Stimulated activated effector memory CD8-positive, alpha-beta T cell treated with anti-CD3 and anti-CD28 coated beads, Interleukin-12 subunit alpha, Interleukin-12 subunit beta, amount 100 ng/mL, for 72 hours (primary cell): ENCODE data around the gene SLC35D1.

Experiments used
- ATAC-seq: fragments of 150-1000 bp; cut with Tn5 transposase; 2 replicates; pipeline ENCODE4 v1.10.0; 2021
- DNase-seq, 2 donors: peaks; one replicate each; pipeline ENCODE4 v3.0.0; 2021 to 2022; ENCODE audit warnings: low spot score in 2 of 2
- H3K27ac Mint-ChIP-seq: one replicate; pipeline ENCODE4 v1.8.0; 2022; ENCODE audit warnings: mild to moderate bottlenecking, mixed read lengths
- H3K36me3 Mint-ChIP-seq: one replicate; pipeline ENCODE4 v1.8.0; 2022; ENCODE audit warnings: mild to moderate bottlenecking, mixed read lengths
- H3K4me1 Mint-ChIP-seq: one replicate; pipeline ENCODE4 v1.8.0; 2022; ENCODE audit warnings: mixed read lengths
- H3K4me3 Mint-ChIP-seq: one replicate; pipeline ENCODE4 v1.8.0; 2022; ENCODE audit warnings: mild to moderate bottlenecking, mixed read lengths
- H3K9me3 Mint-ChIP-seq: one replicate; pipeline ENCODE4 v1.8.0; 2022; ENCODE audit warnings: mixed read lengths

SLC35D1 gene

DNA sequence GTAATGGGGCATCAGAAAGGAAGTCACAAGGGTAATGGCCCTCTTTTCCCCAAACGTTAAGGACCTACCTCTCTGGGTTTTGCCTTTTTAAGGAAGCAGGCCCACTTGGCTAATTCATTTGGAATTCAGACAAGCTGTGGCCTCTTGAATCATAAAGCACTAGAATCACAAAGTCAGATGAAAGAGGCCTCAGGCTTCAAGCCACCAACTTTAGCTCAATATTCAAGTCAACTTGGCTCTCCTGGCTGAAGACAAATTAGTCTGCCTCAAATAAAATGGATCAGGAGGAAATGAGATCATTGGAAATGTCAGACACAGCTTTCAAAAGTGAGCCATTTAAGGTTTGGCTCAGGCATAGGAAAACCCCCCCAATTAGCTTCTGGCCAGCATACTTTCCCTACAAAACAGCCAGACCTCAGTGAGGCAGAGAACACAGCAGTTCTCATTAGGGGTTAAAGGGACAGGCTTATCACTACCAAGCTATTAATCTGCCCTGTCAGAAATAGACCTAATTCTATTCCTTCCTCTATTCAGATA lies 34.3 kb downstream of the SLC35D1 start:
- no peak overlapping the region for H3K27ac Mint-ChIP-seq
- DNase-seq, result no peak

DNA sequence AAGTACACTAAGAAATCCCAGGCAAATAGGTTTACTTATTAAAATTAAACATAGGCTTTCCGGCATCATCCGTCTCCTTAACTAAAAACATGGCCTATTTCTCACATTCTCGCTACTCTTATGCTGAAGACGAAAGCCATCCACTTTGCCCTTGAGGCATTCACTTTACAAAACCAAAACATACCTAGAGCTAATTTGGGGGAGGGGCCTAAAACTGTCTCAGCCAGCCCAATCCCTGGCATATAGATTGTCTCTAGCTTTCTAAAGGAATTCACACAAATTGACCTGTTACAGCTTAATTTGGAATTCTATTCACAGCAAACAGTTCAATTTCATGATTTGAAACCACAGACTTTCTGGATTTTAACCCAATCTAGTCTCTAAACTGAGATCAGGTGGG lies 34.8 kb downstream of the SLC35D1 start:
- Mint-ChIP-seq H3K4me1 (no peaks in the 10 kb centered on the region), H3K4me3 (no peak overlapping the region), H3K36me3 (peaks cover 29% of the 10 kb centered on the region), H3K27ac (no peak overlapping the region), H3K9me3 (no peaks in the 10 kb centered on the region)
- no peak for ATAC-seq
- DNase-seq, result no peak

More for the DNA sequence above, 34.3 kb downstream of the SLC35D1 start:
- Mint-ChIP-seq H3K4me3 (no peak overlapping the region), H3K4me1 (no peaks in the 10 kb centered on the region), H3K36me3 (peaks cover 29% of the 10 kb centered on the region), H3K9me3 (no peaks in the 10 kb centered on the region)
- ATAC-seq, result no peak

DNA sequence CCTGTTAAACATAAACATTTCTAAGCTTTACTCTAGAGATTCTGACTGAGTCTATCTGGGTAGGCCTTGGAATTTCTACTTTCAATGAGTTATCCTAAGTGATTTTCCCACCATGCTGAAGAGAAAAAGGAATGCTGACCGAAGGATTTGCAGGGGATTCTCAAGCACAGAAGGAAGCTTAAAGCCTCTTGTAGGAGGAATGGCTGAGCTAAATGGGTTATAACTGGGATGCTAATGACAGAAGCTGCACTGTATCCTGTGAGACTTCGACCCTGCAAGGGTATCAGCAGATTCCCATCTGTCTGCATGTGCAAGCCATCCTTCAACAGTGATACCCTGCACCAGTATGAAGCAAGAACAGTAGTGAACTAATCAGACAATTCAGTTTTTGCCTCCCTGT lies 35.4 kb downstream of the SLC35D1 start:
- Mint-ChIP-seq H3K9me3 (no peaks in the 10 kb centered on the region), H3K4me1 (no peaks in the 10 kb centered on the region), H3K27ac (no peak overlapping the region), H3K36me3 (peaks cover 29% of the 10 kb centered on the region), H3K4me3 (no peak overlapping the region)
- DNase-seq (no peak), ATAC-seq (no peak)

DNA sequence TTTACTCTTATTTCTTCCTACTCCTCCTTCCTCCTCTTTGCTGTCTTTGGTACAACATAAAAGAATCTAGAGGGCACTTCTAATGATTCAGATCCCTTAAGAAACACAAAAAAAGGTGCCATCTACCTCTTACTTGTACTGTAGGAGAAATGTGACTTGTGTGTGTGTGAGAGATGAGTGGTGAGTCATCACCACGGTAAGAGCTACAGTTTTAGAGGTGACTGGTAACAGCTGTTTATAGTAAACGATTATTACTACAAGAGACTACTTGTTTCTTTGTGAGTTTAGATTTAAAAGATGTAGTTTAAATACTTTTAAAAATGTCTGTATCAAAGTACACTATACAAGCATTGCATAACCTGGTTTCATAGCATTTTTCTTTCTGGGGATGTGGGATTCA lies 40.4 kb downstream of the SLC35D1 start:
- no peak overlapping the region for H3K4me3 Mint-ChIP-seq
- no peaks in the 10 kb centered on the region for H3K4me1 Mint-ChIP-seq
- DNase-seq (no peak), ATAC-seq (peak; percentile 93)
- peaks cover 39% of the 10 kb centered on the region for H3K36me3 Mint-ChIP-seq
- H3K27ac Mint-ChIP-seq, result no peak overlapping the region
- no peaks in the 10 kb centered on the region for H3K9me3 Mint-ChIP-seq

DNA sequence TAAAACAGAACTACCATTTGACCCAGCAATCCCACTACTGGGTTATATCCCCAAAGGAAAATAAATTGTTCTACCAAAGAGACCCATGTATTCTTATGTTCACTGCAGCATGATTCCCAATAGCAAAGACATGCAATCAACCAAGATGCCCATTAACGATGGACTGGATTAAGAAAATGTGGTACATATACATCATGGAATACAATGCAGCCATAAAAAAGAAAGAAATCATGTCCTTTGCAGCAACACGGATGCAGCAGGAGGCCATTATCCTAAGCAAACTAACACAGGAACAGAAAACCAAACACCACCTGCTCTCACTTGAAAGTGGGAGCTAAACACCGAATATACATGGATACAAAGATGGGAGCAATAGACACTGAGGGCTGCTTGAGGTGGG lies 44.2 kb downstream of the SLC35D1 start:
- peaks cover 52% of the 10 kb centered on the region for H3K36me3 Mint-ChIP-seq
- no peak overlapping the region for H3K27ac Mint-ChIP-seq
- H3K9me3 Mint-ChIP-seq, result no peaks in the 10 kb centered on the region
- no peaks in the 10 kb centered on the region for H3K4me1 Mint-ChIP-seq
- no peak for DNase-seq
- ATAC-seq, result no peak
- no peak overlapping the region for H3K4me3 Mint-ChIP-seq

DNA sequence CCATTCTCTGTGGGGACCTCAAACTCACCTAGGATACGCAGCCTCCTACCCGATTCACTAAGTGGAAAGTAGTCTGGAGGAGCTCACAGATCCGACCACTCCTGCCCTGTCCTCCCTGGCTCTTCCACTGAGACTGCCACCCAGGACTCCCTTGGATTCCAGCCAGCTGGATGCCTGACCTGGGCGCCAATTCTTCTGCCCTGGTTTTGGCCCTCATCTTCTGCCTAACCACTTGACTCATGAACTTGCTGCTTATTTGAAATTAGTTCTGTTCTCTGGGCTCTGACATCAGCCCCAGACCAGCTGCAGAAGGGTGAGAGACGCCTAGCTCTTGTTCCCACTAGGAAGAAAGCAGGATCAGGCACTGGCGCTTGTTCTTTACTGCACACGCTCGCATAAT lies 48.9 kb downstream of the SLC35D1 start:
- ATAC-seq (no peak), DNase-seq (no peak)
- no peak overlapping the region for H3K4me3 Mint-ChIP-seq
- H3K27ac Mint-ChIP-seq, result no peak overlapping the region
- no peaks in the 10 kb centered on the region for H3K4me1 Mint-ChIP-seq
- H3K36me3 Mint-ChIP-seq, result peaks cover 47% of the 10 kb centered on the region
- H3K9me3 Mint-ChIP-seq, result no peaks in the 10 kb centered on the region

DNA sequence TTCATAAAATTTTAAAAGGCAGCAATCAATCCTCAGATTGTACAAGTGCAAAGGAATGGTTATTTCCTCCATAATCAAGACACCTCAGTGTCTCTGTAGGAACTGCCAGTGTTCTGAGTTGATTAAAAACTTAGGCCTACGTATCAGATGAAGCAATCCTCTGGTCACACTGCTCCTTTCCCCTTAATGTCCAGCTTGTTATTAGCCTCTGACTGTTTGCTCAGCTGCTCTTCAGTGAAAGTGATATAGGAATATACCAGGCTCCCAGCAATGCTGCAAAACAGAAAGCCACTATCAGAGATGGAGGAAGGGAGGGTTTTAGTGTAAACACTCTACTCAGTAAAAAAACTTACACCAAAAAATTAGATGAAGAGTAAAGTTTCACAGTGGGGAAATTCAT lies 49.8 kb downstream of the SLC35D1 start:
- peaks cover 52% of the 10 kb centered on the region for H3K36me3 Mint-ChIP-seq
- no peaks in the 10 kb centered on the region for H3K9me3 Mint-ChIP-seq
- ATAC-seq (no peak), DNase-seq (no peak)
- H3K4me1 Mint-ChIP-seq, result peaks cover 6% of the 10 kb centered on the region
- H3K4me3 Mint-ChIP-seq, result no peak overlapping the region
- H3K27ac Mint-ChIP-seq, result no peak overlapping the region

DNA sequence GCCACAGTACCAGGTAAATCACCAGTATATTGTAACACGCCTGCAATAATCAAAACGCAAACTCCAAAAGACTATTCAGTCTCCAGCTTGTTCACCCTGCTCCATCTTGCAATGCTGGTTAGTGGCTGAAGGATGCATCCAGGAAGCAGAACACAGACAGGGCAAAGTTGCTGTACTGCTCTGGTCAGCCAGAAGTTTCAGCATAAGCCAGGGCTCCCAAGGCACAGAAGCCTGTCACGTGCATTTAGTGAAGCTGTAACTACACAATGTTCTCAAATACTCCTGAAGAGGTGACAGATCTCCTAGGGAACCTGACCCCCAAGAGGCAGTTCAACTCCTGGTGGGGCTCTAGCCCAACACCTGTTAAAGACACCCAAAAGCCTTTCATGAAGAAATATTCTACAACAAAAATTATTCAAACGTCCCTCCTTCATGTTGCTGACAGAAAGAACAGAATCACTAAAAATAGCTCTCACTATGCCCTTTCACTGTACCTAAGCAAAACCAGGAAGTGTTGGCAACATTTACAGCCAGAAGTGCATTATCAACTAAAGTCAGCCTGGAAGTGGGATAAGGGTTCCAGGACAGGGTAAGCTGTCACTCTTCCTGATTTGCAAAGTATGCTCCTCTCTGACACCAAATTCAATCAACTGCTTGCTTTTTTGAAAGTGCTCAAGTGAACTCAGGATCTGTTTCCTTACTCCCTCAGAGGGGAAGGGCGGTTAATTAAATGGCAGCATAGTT lies 52.1 kb downstream of the SLC35D1 start:
- ATAC-seq (no peak), DNase-seq (no peak)
- peak overlapping the region; percentile 69 for H3K27ac Mint-ChIP-seq
- peaks cover 34% of the 10 kb centered on the region for H3K36me3 Mint-ChIP-seq
- peaks cover 10% of the 10 kb centered on the region for H3K4me1 Mint-ChIP-seq
- H3K4me3 Mint-ChIP-seq, result no peak overlapping the region
- H3K9me3 Mint-ChIP-seq, result no peaks in the 10 kb centered on the region

DNA sequence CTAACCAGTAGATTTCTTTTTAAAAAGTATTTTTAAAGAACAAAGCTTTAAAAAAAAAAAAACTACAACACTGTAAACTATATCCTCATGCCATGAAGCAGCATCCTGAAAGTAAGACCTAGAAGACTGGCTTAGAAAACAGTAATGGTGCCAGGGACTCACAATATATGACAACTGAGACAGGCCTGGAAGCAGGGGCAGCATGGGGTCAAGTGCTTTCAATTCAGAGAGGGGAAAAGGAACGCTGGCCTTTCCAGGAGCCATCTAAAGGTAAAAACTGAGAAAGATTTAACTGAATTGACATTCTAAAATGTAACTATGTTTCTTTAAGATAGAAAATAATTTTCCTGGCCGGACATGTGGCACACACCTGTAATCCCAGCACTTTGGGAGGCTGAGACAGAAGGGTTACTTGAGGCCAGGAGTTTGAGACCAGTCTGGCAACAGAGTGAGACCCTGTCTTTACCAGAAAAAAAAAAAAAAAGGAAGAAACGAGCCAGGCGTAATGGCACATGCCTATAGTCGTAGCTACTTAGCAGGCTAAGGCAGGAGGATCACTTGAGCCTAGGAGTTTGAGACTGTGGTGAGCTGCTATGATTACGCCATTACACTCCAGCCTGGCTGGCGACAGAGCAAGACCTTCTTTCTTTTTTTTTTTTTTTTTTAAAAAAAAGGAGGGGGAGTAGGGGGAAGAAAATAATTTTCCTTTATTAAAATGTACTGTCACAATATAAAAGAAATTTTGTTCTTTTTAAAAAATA lies 54.1 kb downstream of the SLC35D1 start:
- Mint-ChIP-seq H3K36me3 (peaks cover 25% of the 10 kb centered on the region), H3K27ac (peak overlapping the region; percentile 57)
- ATAC-seq, result no peak

DNA sequence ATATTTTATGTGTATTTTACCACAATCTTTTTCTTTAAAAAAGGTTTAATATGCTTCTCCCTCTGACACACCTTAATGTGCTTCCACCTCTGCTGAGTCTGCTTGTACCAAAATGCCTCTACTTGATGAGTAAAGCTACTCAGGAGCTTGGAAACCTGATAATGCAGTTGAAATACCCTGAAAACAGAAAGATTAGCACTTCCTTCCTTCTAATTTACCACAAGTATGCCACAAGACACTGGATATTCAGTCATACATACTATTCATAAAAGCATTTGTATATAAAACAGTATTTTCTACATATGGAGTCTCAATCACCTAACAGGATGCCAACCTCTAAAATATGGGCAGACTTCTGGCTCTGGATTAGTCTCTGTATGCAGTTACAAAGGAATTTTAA lies 55.0 kb downstream of the SLC35D1 start:
- Mint-ChIP-seq H3K4me3 (no peak overlapping the region), H3K27ac (peak overlapping the region; percentile 57), H3K9me3 (no peaks in the 10 kb centered on the region)

More for the DNA sequence above, 54.1 kb downstream of the SLC35D1 start:
- Mint-ChIP-seq H3K4me1 (peaks cover 18% of the 10 kb centered on the region), H3K9me3 (no peaks in the 10 kb centered on the region), H3K4me3 (no peak overlapping the region)
- DNase-seq, result no peak

DNA sequence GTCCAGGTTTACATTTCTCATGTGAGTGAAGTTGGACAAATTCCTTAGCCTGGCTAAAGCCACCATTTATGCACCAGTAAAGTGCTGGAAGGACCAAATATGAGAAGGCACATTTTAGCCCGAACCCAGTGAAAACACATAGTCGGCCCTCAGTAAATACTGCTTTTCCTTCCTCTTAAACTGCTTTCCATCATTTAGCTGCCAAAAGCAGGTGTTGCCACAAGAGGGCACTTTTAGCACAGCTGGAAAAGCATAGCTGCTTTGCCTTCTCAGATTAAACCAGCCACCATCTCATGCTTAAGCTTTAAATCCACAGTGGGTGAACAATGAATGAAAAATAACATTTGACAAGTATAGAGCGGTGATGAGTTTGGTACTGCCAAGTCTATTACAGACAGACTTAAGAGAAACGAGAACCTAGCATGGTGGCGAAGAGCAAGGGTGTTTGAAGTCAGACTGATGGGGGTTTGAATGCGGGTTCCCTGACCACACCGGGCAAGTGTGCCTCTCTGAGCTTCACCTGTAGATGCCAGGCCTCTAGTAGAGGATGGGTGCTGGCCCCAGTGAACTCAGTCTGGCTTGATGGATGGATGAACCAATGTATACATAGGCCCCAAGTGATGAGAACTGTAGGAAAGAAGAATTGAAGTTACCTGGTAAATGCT lies 57.8 kb downstream of the SLC35D1 start:
- DNase-seq (peak; percentile 10 to 69), ATAC-seq (peak; percentile 58)
- peaks cover 9% of the 10 kb centered on the region for H3K36me3 Mint-ChIP-seq
- H3K9me3 Mint-ChIP-seq, result no peaks in the 10 kb centered on the region
- no peak overlapping the region for H3K4me3 Mint-ChIP-seq
- H3K27ac Mint-ChIP-seq, result peak overlapping the region; percentile 46
- peaks cover 18% of the 10 kb centered on the region for H3K4me1 Mint-ChIP-seq

More for the DNA sequence above, 55.0 kb downstream of the SLC35D1 start:
- H3K36me3 Mint-ChIP-seq, result peaks cover 16% of the 10 kb centered on the region
- DNase-seq, result no peak
- ATAC-seq, result peak; percentile 52
- H3K4me1 Mint-ChIP-seq, result peaks cover 18% of the 10 kb centered on the region

DNA sequence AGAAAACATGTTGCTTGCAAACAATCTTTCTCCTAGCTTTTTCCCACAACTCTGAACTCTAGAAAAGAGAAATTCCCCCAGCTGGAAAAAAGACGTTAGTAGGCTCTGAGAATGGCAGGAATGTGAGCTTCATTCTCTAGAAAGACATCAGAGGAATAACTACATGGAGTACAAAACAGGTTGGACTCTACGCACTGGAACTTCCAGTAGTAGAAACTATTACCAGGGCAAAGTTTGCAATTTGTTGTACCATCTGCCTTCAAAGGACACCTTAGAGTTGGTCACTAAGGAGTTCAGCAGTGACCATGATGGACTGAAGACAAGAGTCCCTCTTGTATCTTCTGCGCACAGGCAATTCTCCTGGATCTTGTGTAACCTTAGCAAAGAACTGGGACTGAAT lies 60.9 kb downstream of the SLC35D1 start:
- ATAC-seq (no peak), DNase-seq (no peak)
- H3K27ac Mint-ChIP-seq, result no peak overlapping the region
- no peak overlapping the region for H3K4me3 Mint-ChIP-seq
- peaks cover 8% of the 10 kb centered on the region for H3K4me1 Mint-ChIP-seq
- no peaks in the 10 kb centered on the region for H3K9me3 Mint-ChIP-seq
- H3K36me3 Mint-ChIP-seq, result peaks cover 17% of the 10 kb centered on the region

DNA sequence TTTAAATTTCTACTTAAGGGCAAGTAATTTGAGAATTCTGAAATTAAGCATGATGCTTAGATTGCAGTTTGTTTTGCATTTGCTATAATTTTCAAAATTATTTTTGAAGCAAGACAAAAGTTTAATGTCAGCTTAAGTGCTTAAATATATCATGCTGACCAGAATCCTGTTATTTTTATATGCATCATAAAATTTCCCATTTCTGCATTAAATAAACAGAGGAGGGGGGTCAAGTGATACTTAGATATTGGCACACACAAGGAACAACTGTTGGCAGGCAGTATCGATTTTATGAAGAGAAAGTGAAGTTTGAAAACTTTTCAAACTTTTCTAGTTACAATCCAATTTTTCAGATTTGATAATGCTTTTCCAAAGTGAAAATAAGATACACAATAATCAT lies 68.1 kb downstream of the SLC35D1 start:
- Mint-ChIP-seq H3K9me3 (no peaks in the 10 kb centered on the region), H3K4me3 (no peak overlapping the region), H3K36me3 (peaks cover 89% of the 10 kb centered on the region), H3K4me1 (peaks cover 20% of the 10 kb centered on the region), H3K27ac (no peak overlapping the region)
- no peak for ATAC-seq
- DNase-seq, result no peak

DNA sequence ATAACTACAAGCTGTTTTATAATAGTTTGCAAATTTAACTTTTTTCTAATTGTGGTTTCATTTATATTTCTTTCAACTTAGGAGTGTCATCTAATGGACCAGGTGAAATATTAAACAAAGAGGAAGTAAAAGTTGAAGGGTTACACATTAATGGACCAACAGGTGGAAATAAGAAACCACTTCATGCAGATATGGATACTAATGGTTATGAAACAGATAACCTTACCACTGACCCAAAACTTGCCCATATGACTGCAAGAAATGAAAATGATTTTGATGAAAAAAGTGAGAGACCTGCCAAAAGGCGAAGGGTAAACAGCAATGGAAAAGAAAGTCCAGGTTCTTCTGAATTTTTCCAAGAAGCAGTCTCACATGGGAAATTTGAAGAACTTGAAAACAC lies 69.5 kb downstream of the SLC35D1 start:
- peak overlapping the region; percentile 70 for H3K27ac Mint-ChIP-seq
- DNase-seq, result no peak
- no peak overlapping the region for H3K4me3 Mint-ChIP-seq
- H3K9me3 Mint-ChIP-seq, result no peaks in the 10 kb centered on the region
- peaks cover 100% of the 10 kb centered on the region for H3K36me3 Mint-ChIP-seq
- ATAC-seq, result peak; percentile 28
- peaks cover 21% of the 10 kb centered on the region for H3K4me1 Mint-ChIP-seq

DNA sequence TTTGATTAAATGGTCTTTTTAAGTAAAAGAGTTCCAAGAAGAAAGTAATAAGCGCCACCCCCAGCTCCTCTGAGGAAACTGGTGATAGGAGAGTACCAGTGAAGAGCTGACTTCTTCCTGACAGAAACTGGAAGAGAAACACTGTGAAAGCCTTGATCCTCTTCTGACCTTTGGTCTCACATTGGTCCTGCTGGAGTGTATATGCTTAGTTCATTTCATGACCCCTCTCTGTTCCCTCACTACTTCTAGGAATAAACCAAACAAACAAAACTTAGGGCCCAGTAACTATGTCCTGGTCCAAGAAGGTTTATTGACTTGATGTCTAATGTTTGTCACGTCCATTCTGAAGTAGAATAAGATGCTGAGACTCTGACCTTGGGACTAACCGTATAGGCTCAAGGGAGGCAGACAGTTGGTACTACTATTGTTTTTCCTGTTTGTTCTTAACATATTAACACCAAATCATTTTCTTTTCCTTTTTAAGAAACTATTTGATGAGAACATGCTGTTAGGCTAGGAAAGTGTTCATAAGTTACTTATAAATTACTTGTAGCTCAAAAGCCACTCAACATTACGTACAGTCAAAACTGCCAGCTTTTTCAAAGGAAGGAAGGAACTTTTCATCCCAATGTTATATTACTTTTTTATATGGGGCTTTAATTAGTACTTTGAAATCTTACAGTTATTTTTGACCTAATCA lies 71.2 kb downstream of the SLC35D1 start:
- Mint-ChIP-seq H3K4me1 (peaks cover 27% of the 10 kb centered on the region), H3K4me3 (no peak overlapping the region), H3K27ac (no peak overlapping the region), H3K9me3 (no peaks in the 10 kb centered on the region), H3K36me3 (peaks cover 100% of the 10 kb centered on the region)
- ATAC-seq, result no peak
- no peak for DNase-seq
